GM19397 (cell line): ENCODE measurements around the gene STK10.

Experiments used
- ATAC-seq: cut with Tn5 transposase; IDR thresholded peaks from one replicate; pipeline ENCODE4 v1.9.1; 2021; ENCODE audit warnings: mild to moderate bottlenecking, moderate library complexity; ENCODE audit not compliant: unreplicated experiment

The STK10 gene

DNA sequence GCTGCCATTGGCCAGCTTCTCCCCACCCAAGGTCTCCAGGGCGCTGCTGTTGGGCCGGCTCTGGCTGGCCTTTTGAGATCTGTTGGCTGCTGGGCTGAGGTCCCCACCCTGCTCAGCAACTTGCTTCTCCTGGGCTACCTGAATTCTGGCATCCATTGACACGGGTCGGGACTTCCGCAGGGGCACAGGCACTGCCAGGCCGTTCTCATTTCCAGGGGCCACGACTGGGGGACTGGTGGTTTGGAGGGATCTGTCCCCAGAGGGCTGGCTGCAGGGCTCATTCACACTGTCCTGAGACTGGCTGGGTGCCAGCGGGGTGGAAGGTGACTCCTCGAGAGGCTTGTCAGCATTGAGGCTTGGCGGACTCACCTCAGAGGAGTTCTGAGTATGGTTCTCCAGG, 94.5 kb downstream of the STK10 start:
- ATAC-seq = no peak

DNA sequence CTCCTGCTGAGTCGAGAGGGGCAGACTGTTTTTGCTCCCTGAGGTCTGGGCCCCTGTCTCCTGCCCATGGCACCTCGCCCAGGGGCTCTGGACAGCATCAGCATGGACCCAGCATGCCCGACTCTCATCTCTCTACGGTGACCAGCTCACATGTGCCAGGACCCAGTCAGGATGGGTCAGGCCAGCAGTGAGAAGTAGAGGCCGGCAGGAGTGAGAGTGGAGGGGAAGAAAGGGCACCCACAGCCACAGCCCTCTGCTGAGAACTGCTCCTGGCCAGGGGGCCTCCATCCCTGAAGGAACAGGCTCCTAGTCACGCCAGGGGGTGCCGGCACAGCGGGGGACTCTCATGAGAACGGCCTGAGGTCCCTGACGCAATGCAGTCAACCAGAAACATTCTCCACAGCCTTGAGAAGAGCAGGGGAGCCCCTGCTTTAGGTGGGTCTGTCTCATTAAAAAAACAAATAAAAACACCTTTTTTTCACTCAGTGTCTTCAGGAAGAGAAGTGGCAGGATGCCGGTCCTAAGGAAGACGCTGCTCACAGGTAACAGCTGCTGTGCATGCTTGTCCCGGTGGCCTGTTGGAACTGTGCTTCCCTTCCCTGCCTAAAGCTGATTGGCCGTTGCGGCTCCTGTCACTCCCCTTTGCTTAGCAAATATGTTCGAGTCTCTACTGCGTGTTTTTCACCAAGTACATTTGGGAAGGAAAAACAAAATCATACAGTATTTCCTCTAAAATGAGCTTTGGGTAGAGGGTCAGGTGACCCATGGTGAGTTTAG, 95.9 kb downstream of the STK10 start:
- no peak for ATAC-seq

DNA sequence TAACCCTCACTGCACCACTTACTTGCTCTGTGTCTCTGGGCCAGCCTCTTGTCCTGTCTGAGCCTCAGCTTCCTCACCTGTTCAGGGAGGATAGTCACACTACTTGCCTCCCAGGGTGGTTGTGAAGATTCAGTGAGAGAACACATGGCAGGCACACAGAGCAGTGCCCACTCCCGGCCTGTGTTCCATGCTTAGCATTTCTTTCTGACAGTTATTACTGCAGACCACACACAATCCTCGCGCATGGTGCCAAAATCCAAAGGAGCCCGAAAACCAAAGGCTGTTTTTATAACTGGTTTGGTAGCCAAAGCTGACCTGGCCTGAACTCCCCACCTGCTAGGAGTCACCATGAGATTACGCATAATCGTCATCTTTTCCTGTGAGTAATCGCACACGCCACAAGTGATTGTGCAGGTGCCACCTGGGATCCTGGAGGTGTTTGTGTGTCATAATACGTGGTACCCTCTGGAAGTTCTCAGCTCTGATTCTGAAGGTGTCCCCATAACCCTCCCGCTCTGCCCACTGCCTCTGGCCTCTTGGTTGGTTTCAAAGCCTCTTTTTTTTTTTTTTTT, 97.0 kb downstream of the STK10 start:
- ATAC-seq = no peak

DNA sequence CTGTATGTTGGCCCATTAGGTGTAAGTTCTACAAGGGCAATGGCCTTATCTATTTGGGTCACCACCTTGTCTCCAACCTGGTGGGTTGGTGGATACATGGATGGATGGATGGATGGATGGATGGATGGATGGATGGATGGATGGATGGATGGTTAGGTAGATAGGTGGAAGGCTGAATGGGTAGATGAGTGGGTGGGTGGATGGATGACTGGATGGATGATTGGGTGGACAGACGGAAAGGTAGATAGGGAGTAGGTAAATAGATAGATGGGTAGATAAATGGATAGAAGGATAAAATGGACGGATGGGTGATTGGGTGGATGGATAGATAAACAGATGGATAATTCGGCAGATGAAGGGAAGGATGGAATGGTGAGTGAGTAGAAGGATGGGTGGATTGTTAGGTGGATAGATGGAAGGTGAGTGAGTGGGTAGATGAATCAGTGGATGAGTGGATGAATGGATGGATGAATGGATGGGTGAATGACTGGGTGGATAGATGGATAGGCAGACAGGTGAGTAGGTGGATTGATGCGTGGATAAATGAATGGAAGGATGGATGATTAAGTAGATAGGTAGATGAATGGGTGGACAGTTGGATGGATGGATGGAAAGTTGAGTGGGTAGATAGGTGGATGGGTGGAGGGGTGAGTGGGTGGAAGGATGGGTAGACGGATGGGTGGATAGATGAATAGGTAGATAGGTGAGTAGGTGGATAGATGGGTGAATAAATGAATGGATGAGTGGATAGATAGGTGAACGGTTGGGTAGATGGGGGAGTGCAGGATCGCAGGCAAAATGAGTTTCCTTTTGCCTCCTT, 98.5 kb downstream of the STK10 start:
- ATAC-seq = no peak

DNA sequence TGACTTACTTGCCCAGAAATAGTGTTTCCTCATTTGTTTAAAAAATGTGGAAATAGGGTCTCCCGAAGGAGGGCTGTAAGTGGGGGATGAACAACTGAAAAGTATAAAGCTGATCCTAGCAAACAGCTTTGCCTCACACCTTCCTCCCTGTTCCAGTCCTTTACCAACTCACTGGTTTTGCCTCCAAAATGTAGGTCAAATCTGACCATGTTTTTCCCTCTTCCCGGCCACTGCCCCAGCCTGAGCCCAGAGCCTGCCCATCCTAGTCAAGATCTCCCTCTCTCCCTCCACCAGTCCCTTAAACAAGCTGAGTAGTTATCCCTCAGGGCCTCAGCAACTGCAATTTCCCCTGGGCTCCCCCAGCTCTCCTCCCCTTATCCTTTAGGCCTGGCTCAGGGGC, 99.2 kb downstream of the STK10 start:
- no peak for ATAC-seq

DNA sequence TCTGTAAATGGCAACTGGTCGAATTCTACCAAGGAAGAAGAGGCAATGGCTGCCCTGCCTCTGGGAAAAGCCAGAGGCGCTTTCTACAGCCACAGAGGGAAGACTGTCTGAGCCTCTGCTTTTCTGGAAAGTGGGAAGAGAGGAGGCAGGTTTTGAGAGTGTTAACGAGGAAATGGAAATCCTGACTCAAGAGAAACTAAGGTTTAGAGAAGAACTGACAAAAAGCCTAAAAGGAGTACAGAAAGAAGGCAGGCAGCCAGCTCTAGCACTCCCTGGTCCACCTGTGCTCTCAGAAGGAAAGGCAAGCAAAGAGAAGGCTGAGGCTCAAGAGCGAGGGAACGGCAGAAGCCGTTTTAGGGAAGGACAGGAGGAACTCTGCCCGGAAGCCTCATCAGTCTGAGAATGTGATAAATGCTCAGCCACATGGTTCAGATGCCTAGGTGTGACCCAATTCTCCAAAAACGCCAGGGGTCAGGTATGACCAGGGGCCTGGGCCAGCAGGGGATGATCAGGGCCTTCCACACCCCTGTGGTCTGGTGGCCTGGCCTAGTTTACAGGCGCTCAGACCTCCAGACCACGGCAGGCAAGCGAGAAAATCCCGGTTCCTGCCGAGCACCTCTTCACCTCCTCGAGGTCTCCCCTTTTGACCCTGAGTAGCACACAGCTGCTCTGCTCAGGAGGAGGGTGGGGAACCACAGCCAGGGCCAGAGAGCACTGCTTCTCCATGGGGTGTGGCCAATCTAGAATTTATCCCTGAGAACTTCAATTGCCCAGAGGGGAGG, 101.6 kb downstream of the STK10 start:
- ATAC-seq = no peak

DNA sequence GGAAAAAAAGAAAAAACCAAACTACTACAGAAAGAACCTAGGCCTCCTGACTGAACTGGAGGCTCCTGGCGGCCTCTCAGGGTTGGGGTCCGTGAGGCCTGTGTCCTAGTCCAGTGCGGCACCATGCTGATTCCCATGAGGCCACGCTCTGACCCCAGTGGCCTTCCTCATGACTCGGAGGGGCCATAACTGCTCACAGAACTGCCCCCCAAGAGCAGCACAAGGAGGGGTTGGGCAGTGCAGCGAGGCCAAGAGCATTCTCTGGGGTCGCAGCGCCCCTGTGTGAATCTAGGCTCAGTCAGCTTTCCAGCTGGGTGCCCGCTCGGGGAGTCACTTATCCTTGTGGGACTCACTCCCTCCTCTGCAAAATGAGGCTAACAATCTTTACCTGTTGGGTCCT, 102.3 kb downstream of the STK10 start:
- ATAC-seq = no peak

DNA sequence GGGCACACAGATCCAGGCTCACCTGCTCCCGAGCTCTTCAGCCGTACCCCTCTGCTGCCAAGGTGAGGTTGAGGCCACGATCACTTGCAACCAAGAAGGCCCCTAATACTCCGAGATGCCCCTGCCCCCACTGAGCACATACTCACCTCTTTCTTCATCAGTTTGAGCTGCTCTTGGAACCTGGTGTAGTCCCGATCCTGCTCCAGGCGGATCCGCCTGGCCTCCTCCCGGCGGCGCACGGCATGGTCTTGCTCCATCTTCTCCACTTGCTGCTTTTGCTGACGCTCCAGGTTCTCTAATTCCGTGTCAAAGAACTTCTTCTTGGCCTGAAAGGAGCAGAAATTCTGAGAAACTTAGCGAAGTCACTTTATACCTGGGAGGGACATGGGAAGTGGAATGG, 105.8 kb downstream of the STK10 start:
- no peak for ATAC-seq

DNA sequence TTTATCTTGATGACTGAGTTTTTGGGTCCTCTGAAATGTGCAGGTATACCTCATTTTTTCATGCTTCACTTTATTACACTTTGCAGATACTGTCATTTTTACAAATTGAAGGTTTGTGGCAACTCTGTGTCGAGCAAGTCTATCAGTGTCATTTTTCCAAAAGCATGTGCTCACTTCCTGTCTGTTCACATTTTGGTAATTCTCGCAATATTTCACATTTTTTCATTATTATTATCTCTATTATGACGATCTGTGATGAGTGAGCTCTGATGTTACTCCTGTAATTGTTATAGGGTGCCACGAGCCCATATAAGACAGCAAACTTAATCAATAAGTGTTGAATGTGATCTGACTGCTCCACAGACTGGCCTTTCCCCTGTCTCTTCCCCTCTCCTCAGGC, 108.1 kb downstream of the STK10 start:
- ATAC-seq = no peak

DNA sequence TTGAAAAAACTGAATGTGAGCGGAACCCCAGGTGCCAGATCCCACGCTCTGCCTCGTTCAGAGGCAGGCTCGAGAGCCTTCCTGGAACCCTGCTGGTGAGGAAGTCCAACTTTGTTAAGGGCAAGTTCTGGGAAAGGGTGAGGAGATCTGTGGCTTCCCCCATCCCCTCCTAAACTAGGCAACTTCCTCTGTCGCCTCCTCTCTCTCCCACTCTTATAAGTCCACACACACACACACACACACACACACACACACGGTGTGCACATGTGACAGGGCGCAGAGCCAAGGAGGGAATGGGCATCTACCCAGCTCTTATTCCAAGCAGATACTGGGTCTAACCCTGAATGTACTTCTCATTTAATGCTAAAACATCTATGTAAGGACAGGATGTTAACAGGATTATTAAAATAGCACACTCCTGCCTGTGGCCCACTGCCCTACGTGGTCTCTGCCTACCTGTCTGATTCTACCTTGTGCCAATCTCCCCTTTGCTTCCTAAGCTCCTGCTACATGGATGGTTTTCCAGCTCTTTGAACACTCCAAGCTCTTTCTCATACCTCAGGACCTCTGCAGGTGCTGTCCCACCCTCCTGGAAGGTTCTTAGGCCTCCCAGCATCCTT, 109.2 kb downstream of the STK10 start:
- ATAC-seq = no peak

DNA sequence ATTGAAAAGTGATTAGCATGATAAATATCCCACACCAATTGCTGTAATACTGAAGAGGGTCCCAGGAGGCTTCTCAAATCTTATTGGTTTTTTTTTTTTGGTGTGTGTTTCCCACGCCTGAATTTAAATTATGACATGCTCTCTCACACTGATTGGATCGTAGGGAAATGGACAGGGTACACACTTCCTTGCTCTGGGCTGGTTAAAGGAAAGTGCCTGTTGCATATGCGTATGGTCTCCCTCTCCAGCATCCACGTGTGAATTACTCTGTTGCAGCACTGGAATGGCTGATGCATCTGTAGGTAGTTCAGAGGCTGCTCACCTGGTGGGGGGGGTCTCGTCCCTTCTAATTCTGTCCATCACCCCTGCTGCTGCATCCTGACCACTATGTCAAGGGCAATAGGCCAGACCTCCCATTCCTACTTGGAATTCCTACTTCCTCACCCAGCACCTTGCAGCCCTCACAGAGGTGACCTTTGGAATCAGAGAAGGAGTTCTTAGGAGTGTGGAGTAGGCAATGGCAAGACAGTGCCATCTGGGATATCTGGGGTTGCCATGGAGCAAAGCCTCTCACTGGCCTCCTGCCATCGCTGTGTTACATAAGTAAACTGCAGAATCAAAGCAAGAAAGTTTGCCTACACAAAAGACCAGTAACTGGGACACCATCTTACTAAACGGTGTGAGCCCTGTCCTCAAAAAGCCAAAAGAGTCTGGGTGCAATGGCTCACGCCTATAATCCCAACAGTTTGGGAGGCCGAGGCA, 110.2 kb downstream of the STK10 start:
- no peak for ATAC-seq

DNA sequence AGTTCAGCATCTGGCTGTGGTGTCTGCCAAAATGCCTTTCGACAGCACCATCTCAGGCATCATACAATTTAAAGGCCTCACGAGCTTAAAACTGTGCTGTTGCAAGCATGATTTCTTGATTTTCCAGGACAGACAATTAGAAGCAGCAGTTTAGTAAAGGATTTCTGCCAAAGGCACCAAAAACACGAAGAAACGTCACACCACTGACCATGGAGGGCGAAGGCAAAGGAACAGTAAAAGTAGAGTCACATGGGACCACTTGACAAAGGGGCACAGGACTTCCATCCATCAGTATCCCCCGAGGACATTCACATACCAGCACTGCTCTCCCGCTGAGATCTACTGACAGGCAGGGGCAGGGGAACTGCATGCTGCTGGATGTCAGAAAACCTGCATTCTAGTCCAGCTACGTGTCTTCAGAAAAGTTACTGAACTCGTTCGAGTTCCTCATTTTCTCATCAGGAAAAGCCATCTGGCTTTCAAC, 111.2 kb downstream of the STK10 start:
- ATAC-seq = no peak

DNA sequence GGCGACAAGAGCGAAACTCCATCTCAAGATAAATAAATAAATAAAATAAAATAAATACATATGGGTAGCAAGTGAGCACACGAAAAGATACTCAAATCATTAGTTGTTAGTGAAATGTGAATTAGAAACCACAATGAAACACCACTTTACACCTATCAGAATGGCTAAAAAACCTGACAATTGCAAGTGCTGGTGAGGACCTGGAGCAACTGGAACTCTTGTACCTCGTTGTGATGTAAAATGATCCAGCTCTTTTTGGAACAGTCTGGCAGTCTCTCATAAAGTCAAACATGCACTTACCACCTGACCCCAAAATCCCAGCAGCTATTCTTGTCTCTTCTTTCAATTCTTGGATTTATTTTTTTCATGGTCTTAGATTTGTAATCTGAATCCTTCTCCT, 112.4 kb downstream of the STK10 start:
- no peak for ATAC-seq

DNA sequence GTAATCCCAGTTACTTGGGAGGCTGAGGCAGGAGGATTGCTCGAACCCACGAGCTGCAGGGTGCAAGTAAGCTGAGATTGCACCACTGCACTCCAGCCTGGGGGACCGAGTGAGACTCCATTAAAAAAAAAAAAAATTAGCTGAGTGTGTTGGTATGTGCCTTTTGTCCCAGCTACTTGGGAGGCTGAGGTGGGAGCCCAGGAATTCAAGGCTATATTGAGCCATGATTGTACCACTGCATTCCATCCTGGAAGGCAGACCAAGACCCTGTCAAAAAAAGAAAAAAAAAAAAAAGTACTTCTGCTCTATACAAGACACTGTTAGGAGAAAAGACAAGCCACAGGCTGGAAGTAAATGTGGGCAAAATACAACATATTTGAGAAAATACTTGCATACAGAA, 113.1 kb downstream of the STK10 start:
- ATAC-seq = no peak

DNA sequence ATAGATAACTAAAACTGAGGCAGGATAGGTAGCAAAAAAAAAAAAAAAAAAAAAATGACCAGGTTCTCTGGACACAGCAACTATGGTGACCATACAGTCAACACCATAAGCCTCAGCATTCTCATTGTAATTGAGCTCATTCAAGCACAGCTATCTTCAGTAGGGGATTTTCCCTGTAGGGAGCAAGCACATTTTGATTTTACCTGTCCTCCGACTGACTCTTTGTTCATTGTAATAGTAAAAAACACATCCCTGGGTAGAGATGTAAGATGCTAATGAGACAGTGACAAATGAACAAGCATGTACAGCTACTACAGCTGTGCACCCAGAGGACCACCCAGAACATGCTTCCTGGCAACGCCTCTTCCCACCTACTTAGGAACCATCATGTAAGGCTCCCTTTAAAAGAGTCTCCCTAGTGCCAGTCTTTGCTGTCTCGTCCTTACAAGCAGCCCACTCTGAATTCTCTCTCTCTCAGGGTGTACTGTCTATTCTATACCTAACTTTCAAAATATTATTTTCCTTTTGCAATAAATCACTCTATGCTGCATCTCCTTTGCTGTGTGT, 116.6 kb downstream of the STK10 start:
- ATAC-seq = no peak

DNA sequence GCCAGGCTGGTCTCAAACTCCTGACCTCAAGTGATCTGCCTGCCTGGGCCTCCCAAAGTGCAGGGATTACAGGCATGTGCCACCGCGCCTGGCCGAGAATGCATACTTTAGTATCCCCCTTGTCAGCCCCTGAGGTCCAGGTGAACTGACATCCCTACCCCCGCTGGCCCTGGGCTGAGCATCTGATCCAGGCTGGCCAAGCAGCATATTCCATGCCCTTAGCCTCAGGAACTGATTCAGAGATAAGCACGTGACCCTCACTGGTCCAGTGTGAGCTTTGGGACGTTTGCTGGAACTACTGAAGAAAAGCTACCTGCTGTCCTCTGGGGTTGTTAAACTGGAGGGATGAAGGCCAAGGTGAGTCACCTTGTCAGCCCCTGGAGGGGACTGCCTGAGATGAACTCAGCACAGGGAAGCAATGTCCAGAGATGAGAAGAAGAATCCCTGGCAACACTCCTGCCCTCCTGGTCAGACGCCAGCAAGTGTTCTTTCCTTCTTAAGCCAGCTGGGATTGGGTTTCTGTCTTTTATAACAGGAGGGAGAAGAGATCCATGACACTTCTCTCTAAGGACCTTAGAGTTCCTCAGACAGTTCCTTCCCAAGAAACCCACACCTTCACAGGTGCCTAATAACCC, 122.5 kb downstream of the STK10 start:
- ATAC-seq = no peak

DNA sequence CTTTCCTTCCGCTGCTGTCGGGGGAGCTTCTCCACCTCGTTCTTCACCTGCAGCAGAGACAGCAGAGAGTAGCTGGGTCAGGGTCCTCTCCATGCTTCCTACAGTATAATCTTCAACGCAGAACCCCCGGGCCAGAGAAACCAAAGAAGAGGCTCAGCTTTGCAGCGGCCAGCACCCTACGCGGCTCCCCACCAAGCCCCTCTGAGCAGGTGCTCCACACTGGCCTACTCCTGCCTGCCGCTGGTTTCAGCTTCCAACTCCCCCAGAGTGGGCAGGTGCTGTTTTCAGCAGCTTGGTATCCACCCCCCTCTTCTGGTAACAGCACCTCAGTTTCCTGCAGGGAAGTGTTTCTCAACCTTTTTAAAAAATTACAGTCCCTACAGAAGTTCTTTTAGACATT, 123.3 kb downstream of the STK10 start:
- no peak for ATAC-seq

DNA sequence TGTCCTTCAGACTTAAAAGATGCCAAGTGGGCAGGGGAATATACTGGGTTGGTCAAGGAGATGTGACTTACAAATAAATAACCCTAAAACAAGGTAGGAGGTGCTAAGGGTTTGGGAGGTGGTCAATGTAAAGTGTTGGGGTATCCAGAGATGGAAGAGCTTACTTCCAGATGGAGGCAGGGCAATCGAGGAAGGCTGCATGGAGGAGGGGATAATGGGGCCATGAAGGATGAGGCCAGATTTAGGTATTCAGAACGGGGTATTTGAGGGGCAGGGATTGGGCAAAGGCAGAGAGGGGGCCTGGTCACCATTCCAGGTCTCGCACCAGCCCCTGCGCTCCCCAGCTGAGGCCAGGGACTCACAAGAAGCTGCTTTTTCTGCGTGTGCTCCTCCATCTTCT, 123.7 kb downstream of the STK10 start:
- no peak for ATAC-seq
